HepG2 (cell line): ENCODE data around the gene LYPD6B. TPM values are rescaled to one million over a fixed set of nuclear protein-coding genes. Genes with fewer than 3 reads are reported as not detected.

Experiments
- ATAC-seq: fragments of 200-7000 bp; cut with Tn5 transposase; 3 replicates; pipeline ENCODE4 v1.9.1; 2020; ENCODE audit warnings: mild to moderate bottlenecking, moderate library complexity
- BruUV-seq: library from RNA; stranded (reverse); fragments of 400-500 nt; replicated peaks from 2 replicates; lab custom pipeline; 2021; lab: Mats Ljungman, UMichigan
- CTCF ChIA-PET: fragments of 300-600 bp; formaldehyde crosslinking; extraction: SDS; loops from one replicate; lab custom pipeline; 2021; ENCODE audit warnings: low total read pairs, inconsistent platforms, low intra/inter-chr PET ratio; lab: Yijun Ruan, JAX
- POLR2A ChIA-PET: fragments of 350-600 bp; sonication (Branson Sonifier 250); formaldehyde crosslinking; loops from one replicate; lab custom pipeline; 2020; ENCODE audit warnings: antibody characterized with exemption, inconsistent platforms; lab: Yijun Ruan, JAX
- DNase-seq: peaks from one replicate; pipeline ENCODE4 v3.0.0-alpha.2; 2015; ENCODE audit warnings: low spot score
- FAIRE-seq: peaks from 3 replicates; lab custom pipeline; 2011; peaks lifted over from hg19 to GRCh38; lab: Jason Lieb, UNC
- H2AFZ ChIP-seq: one replicate; pipeline ENCODE4 v1.6.1; 2011; ENCODE audit warnings: low read length, inconsistent platforms
- H3K27ac ChIP-seq: fragments of 300-600 bp; 3 replicates; pipeline ENCODE4 v1.8.0; 2011; ENCODE audit warnings: mixed run types, mild to moderate bottlenecking, mixed read lengths, low read length, inconsistent platforms; ENCODE audit not compliant: insufficient read depth; ENCODE audit errors: extremely low read length
- H3K27me3 ChIP-seq, 2 experiments: fragments of 200-600 bp in 1 of 2; 2 replicates in 1 of 2; 3 replicates in 1 of 2; pipeline versions ENCODE4 v1.6.0 to v1.8.0; 2011; ENCODE audit warnings: low read length in 2 of 2, mild to moderate bottlenecking in 2 of 2, moderate library complexity in 2 of 2, inconsistent platforms in 1 of 2; ENCODE audit not compliant: insufficient read depth in 2 of 2, control insufficient read depth in 1 of 2
- H3K36me3 ChIP-seq, 2 experiments: fragments of 200-600 bp in 1 of 2; replicated peaks in 1 of 2; 2 replicates in 1 of 2; 3 replicates in 1 of 2; pipeline versions ENCODE4 v1.5.1 to v1.8.0; 2011; ENCODE audit warnings: low read length in 2 of 2, inconsistent platforms in 1 of 2; ENCODE audit not compliant: insufficient read depth in 2 of 2, control insufficient read depth in 1 of 2
- H3K4me1 ChIP-seq: 2 replicates; pipeline ENCODE4 v1.5.1; 2012; ENCODE audit warnings: low read length, inconsistent platforms; ENCODE audit not compliant: insufficient read depth
- H3K4me2 ChIP-seq: 2 replicates; pipeline ENCODE4 v1.6.0; 2011; ENCODE audit warnings: low read depth, low read length, inconsistent platforms
- H3K4me3 ChIP-seq, 3 experiments: fragments of 200-600 bp in 1 of 3; sonication (generic), shearing (Covaris generic) in 1 of 3; replicated peaks in 1 of 3; 2 replicates each; pipeline ENCODE4 v1.5.1; 2011 to 2016; ENCODE audit warnings: low read length in 3 of 3, inconsistent platforms in 2 of 3, low read depth in 2 of 3, mild to moderate bottlenecking in 2 of 3, control low read depth in 1 of 3, mixed read lengths in 1 of 3; ENCODE audit not compliant: insufficient read depth in 1 of 3
- H3K79me2 ChIP-seq: one replicate; pipeline ENCODE4 v1.6.1; 2011; ENCODE audit warnings: low read length, inconsistent platforms; ENCODE audit not compliant: insufficient read depth
- H3K9ac ChIP-seq: 2 replicates; pipeline ENCODE4 v1.6.0; 2011; ENCODE audit warnings: mild to moderate bottlenecking, low read depth, low read length, inconsistent platforms; ENCODE audit not compliant: insufficient read depth
- H3K9me3 ChIP-seq: 2 replicates; pipeline ENCODE4 v1.5.1; 2012; ENCODE audit warnings: mild to moderate bottlenecking, low read length
- H4K20me1 ChIP-seq: 2 replicates; pipeline ENCODE4 v1.6.0; 2011; ENCODE audit warnings: inconsistent platforms, mild to moderate bottlenecking, low read length, moderate library complexity; ENCODE audit not compliant: insufficient read depth
- ARNT2 ChIP-seq: sonication (generic); formaldehyde crosslinking; IDR thresholded peaks from 2 replicates; pipeline ENCODE4 v1.8.0; 2022; ENCODE audit warnings: mild to moderate bottlenecking, low read depth, missing genetic modification reagents, moderate library complexity
- ERF ChIP-seq: IDR thresholded peaks from 2 replicates; pipeline ENCODE4 v1.6.1; 2018; ENCODE audit warnings: missing biosample characterization, missing genetic modification reagents
- ESRRA ChIP-seq: sonication (generic); formaldehyde crosslinking; IDR thresholded peaks from 2 replicates; pipeline ENCODE4 v1.5.1; 2020; ENCODE audit warnings: mild to moderate bottlenecking, low read depth, missing genetic modification reagents
- KAT2B ChIP-seq: fragments of 150-350 bp; IDR thresholded peaks from 2 replicates; pipeline ENCODE4 v1.6.1; 2014; ENCODE audit warnings: low read depth, low read length, borderline replicate concordance
- KDM6A ChIP-seq: IDR thresholded peaks from 2 replicates; pipeline ENCODE4 v1.6.1; 2016; ENCODE audit warnings: low read depth
- NFE2L1 ChIP-seq: sonication (generic); formaldehyde crosslinking; IDR thresholded peaks from 2 replicates; pipeline ENCODE4 v1.4.0; 2020; ENCODE audit warnings: missing genetic modification reagents, mild to moderate bottlenecking, borderline replicate concordance
- SIX1 ChIP-seq: sonication (generic); formaldehyde crosslinking; IDR thresholded peaks from 2 replicates; pipeline ENCODE4 v1.4.0; 2020; ENCODE audit warnings: missing genetic modification reagents, borderline replicate concordance
- THYN1 ChIP-seq: sonication (generic); formaldehyde crosslinking; IDR thresholded peaks from 2 replicates; pipeline ENCODE4 v1.8.1; 2023; ENCODE audit warnings: low read depth, mild to moderate bottlenecking, moderate library complexity, missing genetic modification reagents, borderline replicate concordance
- ZNF180 ChIP-seq: sonication (generic); formaldehyde crosslinking; IDR thresholded peaks from 2 replicates; pipeline ENCODE4 v1.4.0; 2020; ENCODE audit warnings: low read depth, missing genetic modification reagents, borderline replicate concordance
- ZNF746 ChIP-seq: sonication (generic); formaldehyde crosslinking; IDR thresholded peaks from 2 replicates; pipeline ENCODE4 v1.8.0; 2022; ENCODE audit warnings: mild to moderate bottlenecking, missing genetic modification reagents
- WGBS: methylation state at CpG from one replicate; pipeline ENCODE4 v1.1.6; 2017; ENCODE audit warnings: low lambda C conversion rate; 5-methylcytosine and 5-hydroxymethylcytosine counted together
- in situ Hi-C: cut with HindIII; loops from 2 replicates; pipeline ENCODE4 v1.10.0; 2017; ENCODE audit warnings: low pct_unique_long_range_greater_than_20kb; ENCODE audit not compliant: extremely low pct_ligation_motif_present
- intact Hi-C: fragments of 100-400 bp; cut with micrococcal nuclease; formaldehyde crosslinking; loops from one replicate; pipeline ENCODE4 v1.10.0; 2022; ENCODE audit not compliant: unreplicated experiment
- polyA plus RNA-seq, 8 experiments: library from polyadenylated mRNA; depleted of rRNA in 3 of 8; stranded (reverse) in 7 of 8; unstranded in 1 of 8; fragments of >200 nt; fragmentation: Illumina TruSeq in 4 of 8; extraction: Trizol in 4 of 8; gene quantifications; 2 replicates each; pipeline versions ENCODE4 v1.2.1 to v1.2.3, GENCODE V29; 2011 to 2016; ENCODE audit warnings: low read depth in 4 of 8, missing spikeins in 1 of 8, mixed read lengths in 1 of 8; ENCODE audit not compliant: insufficient read depth in 1 of 8
- total RNA-seq, 5 experiments: library from RNA; depleted of rRNA; stranded (reverse); fragments of >200 nt; fragmentation: Illumina TruSeq; extraction: Trizol; gene quantifications; 2 replicates each; pipeline ENCODE4 v1.2.3, GENCODE V29; 2016; ENCODE audit warnings: low read depth in 1 of 5
- TF ChIP-seq, protein P1 (sequence below): sonication (generic); formaldehyde crosslinking; IDR thresholded peaks from 2 replicates; pipeline ENCODE4 v1.8.0; 2022; ENCODE audit warnings: missing genetic modification reagents, low read depth, mild to moderate bottlenecking, borderline replicate concordance

The LYPD6B gene
- total and polyA plus RNA-seq, 2 of the 13 experiments (the other 11 are each of a cell fraction or from before 2014, with no cell fraction given): not detected

DNA sequence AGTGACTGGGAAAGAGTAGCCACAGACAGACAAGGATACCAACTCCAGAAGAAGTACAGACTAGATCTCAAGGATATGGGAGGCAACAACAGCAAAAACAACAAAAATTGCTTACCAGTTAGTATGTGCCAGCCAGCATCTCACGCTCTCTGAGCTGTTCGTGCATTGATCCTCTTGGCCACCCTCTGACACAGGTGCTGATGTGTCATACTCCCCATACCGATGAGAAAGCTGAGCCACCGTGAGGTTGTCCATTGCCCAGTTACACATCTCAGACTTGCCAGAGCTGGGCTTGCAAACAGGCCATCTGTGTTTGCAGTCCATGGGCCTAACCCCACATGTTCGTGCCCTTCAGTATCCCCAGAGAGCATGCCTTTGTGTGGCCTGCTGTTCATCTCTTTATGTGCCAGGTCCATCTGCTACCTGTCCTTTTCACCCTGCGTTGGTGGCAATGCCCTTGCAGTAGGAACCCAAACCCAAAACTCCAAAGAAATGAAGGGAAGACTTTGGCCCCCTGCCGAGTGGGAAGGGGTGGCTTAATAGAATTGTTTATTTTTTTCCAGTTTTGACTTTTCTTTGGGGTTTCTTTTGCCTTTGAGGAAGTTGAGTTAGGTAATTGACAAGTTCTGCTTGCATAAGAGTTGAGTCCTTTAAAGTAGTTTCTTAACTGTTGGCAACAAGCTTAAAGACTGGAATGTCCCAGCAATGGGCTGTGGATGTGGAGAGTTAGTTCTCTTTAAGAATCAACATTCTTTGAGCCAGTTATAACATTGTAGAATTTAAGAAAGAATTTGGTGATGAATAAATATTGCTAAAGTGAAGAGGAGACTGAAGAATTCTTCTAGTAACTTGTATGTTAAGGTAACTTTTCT, 46.7 kb downstream of the LYPD6B start:
- Histone ChIP-seq H2AFZ (no peak overlapping the region), H3K79me2 (no peaks in the 10 kb centered on the region), H3K27ac (no peak overlapping the region), H3K9ac (no peak overlapping the region), H4K20me1 (no peaks in the 10 kb centered on the region), H3K9me3 (no peaks in the 10 kb centered on the region), H3K27me3 (peaks cover 1 to 5% of the 10 kb centered on the region in 2 experiments; a peak in 1 of 5 replicates), H3K36me3 (no peaks in the 10 kb centered on the region), H3K4me1 (no peaks in the 10 kb centered on the region), H3K4me2 (no peak overlapping the region), H3K4me3 (no peak overlapping the region)
- CTCF ChIA-PET: no interaction called here
- no peak for ATAC-seq
- WGBS: 24% methylated on average over 7 of the region's 7 CpGs
- no peak for FAIRE-seq
- intact Hi-C loops: no loop called here
- TF ChIP-seq SIX1 (CRISPR knock-in tag) (no peak), KAT2B (no peak), THYN1 (CRISPR knock-in tag) (no peak), ZNF746 (CRISPR knock-in tag) (no peak), ESRRA (no peak), KDM6A (no peak), ERF (CRISPR knock-in tag) (no peak), NFE2L1 (CRISPR knock-in tag) (no peak), ARNT2 (no peak), ZNF180 (CRISPR knock-in tag) (no peak)
- TF ChIP-seq, protein P1, sequence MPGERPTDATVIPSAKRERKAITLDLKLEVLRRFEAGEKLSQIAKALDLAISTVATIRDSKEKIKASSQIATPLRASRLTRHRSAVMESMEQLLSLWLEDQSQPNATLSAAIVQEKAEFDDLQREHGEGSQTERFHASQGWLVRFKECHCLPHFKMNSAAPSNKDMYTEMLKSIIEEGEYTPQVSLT (CRISPR knock-in tag): no peak
- no peak for DNase-seq
- POLR2A ChIA-PET: no interaction called here
- no TSS peak for BruUV-seq
- in situ Hi-C loops: no loop called here
